ENCODE measurements around the gene DDX52.

- TF ChIP-seq, protein P1, sequence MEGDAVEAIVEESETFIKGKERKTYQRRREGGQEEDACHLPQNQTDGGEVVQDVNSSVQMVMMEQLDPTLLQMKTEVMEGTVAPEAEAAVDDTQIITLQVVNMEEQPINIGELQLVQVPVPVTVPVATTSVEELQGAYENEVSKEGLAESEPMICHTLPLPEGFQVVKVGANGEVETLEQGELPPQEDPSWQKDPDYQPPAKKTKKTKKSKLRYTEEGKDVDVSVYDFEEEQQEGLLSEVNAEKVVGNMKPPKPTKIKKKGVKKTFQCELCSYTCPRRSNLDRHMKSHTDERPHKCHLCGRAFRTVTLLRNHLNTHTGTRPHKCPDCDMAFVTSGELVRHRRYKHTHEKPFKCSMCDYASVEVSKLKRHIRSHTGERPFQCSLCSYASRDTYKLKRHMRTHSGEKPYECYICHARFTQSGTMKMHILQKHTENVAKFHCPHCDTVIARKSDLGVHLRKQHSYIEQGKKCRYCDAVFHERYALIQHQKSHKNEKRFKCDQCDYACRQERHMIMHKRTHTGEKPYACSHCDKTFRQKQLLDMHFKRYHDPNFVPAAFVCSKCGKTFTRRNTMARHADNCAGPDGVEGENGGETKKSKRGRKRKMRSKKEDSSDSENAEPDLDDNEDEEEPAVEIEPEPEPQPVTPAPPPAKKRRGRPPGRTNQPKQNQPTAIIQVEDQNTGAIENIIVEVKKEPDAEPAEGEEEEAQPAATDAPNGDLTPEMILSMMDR (IDR thresholded peaks at IDR 0.05; ENCODE audit: insufficient read depth, low read depth, low read length), result no peak
- TF ChIP-seq EZH2 (IDR thresholded peaks at IDR 0.05; ENCODE audit: insufficient read depth, low read length), result no peak
Measured at GRCh38 chr17:37677021-37677420, 33.8 kb upstream of the DDX52 start.
